ENCODE measurements around the gene HNRNPM. TPM values are rescaled to one million over a fixed set of nuclear protein-coding genes. Genes with fewer than 3 reads are reported as not detected.
A peak's percentile ranks its signal among the peaks of the same experiment; 100 is the strongest.
"Not testable (repeated sequence)": the region's sequence is repeated elsewhere in the genome, so short reads cannot be mapped to it uniquely, and the experiment has no call there.

HNRNPM gene
- total and polyA plus RNA-seq, 9 donors, result 88.2 to 285 (median 180) TPM

GRCh38 chr19:8416796-8417195 is 28.0 kb upstream of the HNRNPM start:
- intact Hi-C loops (cut with DNase I), result no loop called here
- no peak overlapping the region for H3K27ac ChIP-seq

DNA sequence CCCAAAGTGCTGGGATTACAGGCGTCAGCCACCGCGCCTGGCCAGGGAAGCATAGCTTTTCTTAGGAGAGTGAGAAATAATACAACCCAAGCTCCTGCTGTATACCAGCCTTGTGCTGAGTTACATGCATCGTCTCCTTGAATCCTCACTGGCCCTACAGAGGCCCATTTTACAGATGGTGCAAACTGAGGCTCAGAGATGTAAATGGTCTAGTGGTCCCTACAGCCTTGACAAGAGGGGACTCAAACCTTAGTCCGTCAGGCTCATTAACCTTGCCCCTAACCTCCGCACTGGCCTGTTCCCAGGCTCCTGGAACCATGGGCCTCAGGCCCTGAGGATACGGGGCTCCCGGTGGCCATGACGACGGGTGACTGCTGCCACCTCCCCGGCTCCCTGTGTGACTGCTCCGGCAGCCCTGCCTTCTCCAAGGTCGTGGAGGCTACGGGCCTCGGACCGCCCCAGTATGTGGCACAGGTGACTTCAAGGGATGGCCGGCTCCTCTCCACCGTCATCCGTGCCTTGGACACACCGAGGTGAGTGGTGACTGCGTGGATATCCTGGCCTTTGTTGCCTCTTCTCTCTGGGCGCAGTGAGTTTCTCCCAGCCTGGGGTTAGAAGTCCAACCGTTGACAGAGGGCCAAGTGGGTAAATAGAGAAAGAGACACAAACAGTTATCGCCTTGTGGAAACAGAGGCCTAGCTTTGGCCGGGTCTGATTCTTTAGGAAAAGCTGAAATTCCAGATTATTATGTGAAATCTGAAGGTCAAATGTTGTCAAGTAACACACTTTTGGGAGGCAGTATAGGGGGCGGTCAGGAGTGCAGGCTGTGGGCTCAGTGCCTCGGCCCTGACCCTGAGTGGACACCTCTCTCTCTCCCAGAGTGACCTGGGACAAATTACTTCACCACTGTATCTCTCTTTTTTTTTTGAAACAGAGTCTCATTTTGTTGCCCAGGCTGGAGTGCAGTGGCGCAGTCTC is 23.0 kb upstream of the HNRNPM start:
- TF ChIP-seq POLR2A (IDR thresholded peaks at IDR 0.05), result no peak
- TF ChIP-seq EP300 (IDR thresholded peaks at IDR 0.05), result no peak
- TF ChIP-seq CTCF (IDR thresholded peaks at IDR 0.05), result no peak
- Histone ChIP-seq H3K4me3 (no peak overlapping the region), H3K27me3 (no peaks in the 10 kb centered on the region), H3K36me3 (no peaks in the 10 kb centered on the region), H3K27ac (no peak overlapping the region), H3K4me1 (ENCODE audit: insufficient read depth) (peaks cover 4% of the 10 kb centered on the region), H3K9me3 (no peaks in the 10 kb centered on the region)
- intact Hi-C loops (cut with DNase I), result loop anchor here in 1 of 4 donors (10.0 kb wide), 1 partner anchor 73 kb away; no protein-coding TSS in a partner anchor
- no peak for DNase-seq
- 82 to 89% (median 88%) methylated on average over 28 of the region's 28 CpGs for WGBS, 3 donors

More at GRCh38 chr19:8416796-8417195, 28.0 kb upstream of the HNRNPM start:
- Histone ChIP-seq H3K9me3 (no peaks in the 10 kb centered on the region), H3K27me3 (no peaks in the 10 kb centered on the region), H3K4me3 (no peak overlapping the region), H3K36me3 (no peaks in the 10 kb centered on the region), H3K4me1 (ENCODE audit: insufficient read depth) (peaks cover 5% of the 10 kb centered on the region)
- no peak for DNase-seq
- TF ChIP-seq CTCF (IDR thresholded peaks at IDR 0.05) (no peak), EP300 (IDR thresholded peaks at IDR 0.05) (no peak), POLR2A (IDR thresholded peaks at IDR 0.05) (no peak)
- WGBS, 3 donors, result 65 to 76% (median 72%) methylated on average over 4 of the region's 4 CpGs

GRCh38 chr19:8423817-8424223 is 21.0 kb upstream of the HNRNPM start:
- intact Hi-C loops (cut with DNase I), result loop anchor here in 1 of 4 donors (10.0 kb wide), 1 partner anchor 71 kb away; no protein-coding TSS in a partner anchor
- WGBS, 3 donors, result 17 to 24% (median 17%) methylated on average over 9 of the region's 9 CpGs
- Histone ChIP-seq H3K9me3 (no peaks in the 10 kb centered on the region), H3K27ac (peak overlapping the region; percentile 22 to 59), H3K27me3 (no peaks in the 10 kb centered on the region), H3K4me3 (no peak overlapping the region), H3K36me3 (no peaks in the 10 kb centered on the region), H3K4me1 (ENCODE audit: insufficient read depth) (peaks cover 4% of the 10 kb centered on the region)
- TF ChIP-seq POLR2A (IDR thresholded peaks at IDR 0.05) (no peak), EP300 (IDR thresholded peaks at IDR 0.05) (peak; percentile 81)
- peak; percentile 88 to 97 (median 93) for DNase-seq

- not testable (repeated sequence) for H3K4me1 ChIP-seq (ENCODE audit: insufficient read depth); H3K27ac ChIP-seq; DNase-seq; H3K36me3 ChIP-seq; H3K9me3 ChIP-seq; H3K27me3 ChIP-seq; H3K4me3 ChIP-seq
- WGBS, 3 donors, result 64 to 80% (median 74%) methylated on average over 6 of the region's 6 CpGs
- intact Hi-C loops (cut with DNase I), result loop anchor here in 1 of 4 donors (10.0 kb wide), 1 partner anchor 69 kb away; no protein-coding TSS in a partner anchor
Measured at GRCh38 chr19:8425331-8425730, 19.4 kb upstream of the HNRNPM start.

DNA sequence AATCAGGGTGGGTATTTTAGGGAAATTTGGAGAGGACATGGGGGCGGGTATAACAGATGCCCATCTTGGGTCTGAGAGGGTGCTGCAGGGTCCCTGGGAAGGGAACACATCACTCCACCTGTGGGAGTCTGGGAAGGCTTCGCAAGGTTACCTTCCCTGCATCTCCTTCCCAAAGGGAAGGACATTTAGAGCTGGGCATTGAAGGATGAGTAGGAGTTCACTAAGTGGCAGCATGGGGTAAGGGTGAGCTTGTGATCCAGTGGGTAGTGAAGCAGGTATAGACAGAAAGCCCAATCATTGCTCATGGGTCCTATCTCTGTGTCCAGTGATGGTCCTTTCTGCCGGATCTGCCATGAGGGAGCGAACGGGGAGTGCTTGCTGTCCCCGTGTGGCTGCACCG is 18.5 kb upstream of the HNRNPM start:
- Histone ChIP-seq H3K9me3 (no peaks in the 10 kb centered on the region), H3K27ac (no peak overlapping the region), H3K36me3 (no peaks in the 10 kb centered on the region), H3K27me3 (no peaks in the 10 kb centered on the region), H3K4me3 (no peak overlapping the region), H3K4me1 (ENCODE audit: insufficient read depth) (peaks cover 4% of the 10 kb centered on the region)
- TF ChIP-seq POLR2A (IDR thresholded peaks at IDR 0.05), result no peak
- TF ChIP-seq CTCF (IDR thresholded peaks at IDR 0.05), result no peak
- TF ChIP-seq EP300 (IDR thresholded peaks at IDR 0.05), result no peak
- WGBS, 3 donors, result 90 to 92% (median 91%) methylated on average over 7 of the region's 7 CpGs
- intact Hi-C loops (cut with DNase I), result loop anchor here in 1 of 4 donors (10.0 kb wide), 1 partner anchor 69 kb away; no protein-coding TSS in a partner anchor
- no peak for DNase-seq

All from ovary (tissue), 9 donors.